HL-60/S4 treated with retinoic acid at 250 ng/mL for 4 days and 3 days (cell line): ENCODE data around the gene ZC3H14.

Source experiments
- in situ Hi-C: fragments of 300-500 bp; cut with MboI; formaldehyde crosslinking; loops from 2 replicates; pipeline ENCODE4 v1.7.0; 2022; ENCODE audit warnings: low sequenced_read_pairs

ZC3H14 gene

GRCh38 chr14:88551980-88552431 lies 10.8 kb upstream of the ZC3H14 start:
- in situ Hi-C loops, result no loop called here

- in situ Hi-C loops, result no loop called here
Observed at GRCh38 chr14:88552876-88553275, 10.0 kb upstream of the ZC3H14 start.

GRCh38 chr14:88553886-88554456 lies 8.9 kb upstream of the ZC3H14 start:
- in situ Hi-C loops, result no loop called here

- in situ Hi-C loops, result no loop called here
Observed at GRCh38 chr14:88554457-88555286, 8.2 kb upstream of the ZC3H14 start, which contains the start of gene PTPN21. Gene PTPN21, minus strand, starts transcription at chr14:88555007. Its CDS starts 4,590 bp downstream, at chr14:88550417.

- in situ Hi-C loops, result no loop called here
Observed at GRCh38 chr14:88556581-88556980, 6.3 kb upstream of the ZC3H14 start.

- in situ Hi-C loops, result no loop called here
Observed at GRCh38 chr14:88559852-88560251, 3.0 kb upstream of the ZC3H14 start.

GRCh38 chr14:88562532-88562830 lies 356 bp upstream of the ZC3H14 start:
- in situ Hi-C loops, result no loop called here

GRCh38 chr14:88563845-88564244 lies 1.0 kb downstream of the ZC3H14 start:
- in situ Hi-C loops, result no loop called here

- in situ Hi-C loops, result no loop called here
Observed at GRCh38 chr14:88565427-88565826, 2.6 kb downstream of the ZC3H14 start.

- in situ Hi-C loops, result no loop called here
Observed at GRCh38 chr14:88568196-88568595, 5.4 kb downstream of the ZC3H14 start.

- in situ Hi-C loops, result no loop called here
Observed at GRCh38 chr14:88572117-88572516, 9.3 kb downstream of the ZC3H14 start.

- in situ Hi-C loops, result no loop called here
Observed at GRCh38 chr14:88576222-88576621, 13.4 kb downstream of the ZC3H14 start.

GRCh38 chr14:88584451-88584850 lies 21.6 kb downstream of the ZC3H14 start:
- in situ Hi-C loops, result no loop called here

GRCh38 chr14:88588081-88588480 lies 25.2 kb downstream of the ZC3H14 start:
- in situ Hi-C loops, result no loop called here

GRCh38 chr14:88590173-88590572 lies 27.3 kb downstream of the ZC3H14 start:
- in situ Hi-C loops, result no loop called here

GRCh38 chr14:88592031-88592430 lies 29.2 kb downstream of the ZC3H14 start:
- in situ Hi-C loops, result no loop called here

- in situ Hi-C loops, result no loop called here
Observed at GRCh38 chr14:88597038-88597437, 34.2 kb downstream of the ZC3H14 start.

GRCh38 chr14:88597601-88598000 lies 34.8 kb downstream of the ZC3H14 start:
- in situ Hi-C loops, result no loop called here

GRCh38 chr14:88598097-88598675 lies 35.3 kb downstream of the ZC3H14 start:
- in situ Hi-C loops, result no loop called here

GRCh38 chr14:88599326-88599725 lies 36.5 kb downstream of the ZC3H14 start:
- in situ Hi-C loops, result no loop called here

- in situ Hi-C loops, result no loop called here
Observed at GRCh38 chr14:88599761-88600439, 37.1 kb downstream of the ZC3H14 start.

- in situ Hi-C loops, result no loop called here
Observed at GRCh38 chr14:88604212-88604611, 41.4 kb downstream of the ZC3H14 start.
